Duodenal mucosa (tissue), 2 donors: ENCODE results near the gene NPHP1.
"Not testable (repeated sequence)": the region's sequence is repeated elsewhere in the genome, so short reads cannot be mapped to it uniquely, and the experiment has no call there.

Experiments used
- H3K27ac ChIP-seq: one replicate; pipeline ENCODE4 v1.7.0; 2013; ENCODE audit warnings: low read depth, low read length
- H3K27me3 ChIP-seq, 2 donors: one replicate each; pipeline ENCODE4 v1.7.0; 2013; ENCODE audit warnings: low read length in 2 of 2, control low read depth in 1 of 2; ENCODE audit not compliant: insufficient read depth in 2 of 2, control insufficient read depth in 1 of 2
- H3K36me3 ChIP-seq, 2 donors: one replicate each; pipeline ENCODE4 v1.7.0; 2013; ENCODE audit warnings: low read length in 2 of 2, control low read depth in 1 of 2; ENCODE audit not compliant: insufficient read depth in 2 of 2, control insufficient read depth in 1 of 2
- H3K4me1 ChIP-seq, 2 donors: one replicate each; pipeline ENCODE4 v1.7.0; 2013; ENCODE audit warnings: low read length in 2 of 2, control low read depth in 1 of 2; ENCODE audit not compliant: insufficient read depth in 2 of 2, control insufficient read depth in 1 of 2
- H3K4me3 ChIP-seq, 2 donors: one replicate each; pipeline ENCODE4 v1.7.0; 2013; ENCODE audit warnings: low read length in 2 of 2, low read depth in 1 of 2
- H3K9ac ChIP-seq, 2 donors: one replicate each; pipeline ENCODE4 v1.7.0; 2013; ENCODE audit warnings: low read length in 2 of 2, low read depth in 1 of 2
- H3K9me3 ChIP-seq, 2 donors: one replicate each; pipeline ENCODE4 v1.7.0; 2013; ENCODE audit warnings: low read length in 2 of 2, control low read depth in 1 of 2; ENCODE audit not compliant: control insufficient read depth in 1 of 2

Gene NPHP1

GRCh38 chr2:110099471-110100225, 105.2 kb downstream of the NPHP1 start:
- Histone ChIP-seq H3K36me3 (peaks cover 4 to 14% of the 10 kb centered on the region in 2 donors), H3K9ac (no peak overlapping the region), H3K9me3 (no peaks in the 10 kb centered on the region), H3K27me3 (no peaks in the 10 kb centered on the region), H3K4me3 (no peak overlapping the region), H3K4me1 (peaks cover 36 to 42% of the 10 kb centered on the region in 2 donors), H3K27ac (no peak overlapping the region)

GRCh38 chr2:110099038-110099425, 105.8 kb downstream of the NPHP1 start:
- Histone ChIP-seq H3K9me3 (no peaks in the 10 kb centered on the region), H3K27ac (no peak overlapping the region), H3K4me3 (no peak overlapping the region), H3K36me3 (peaks cover 4 to 11% of the 10 kb centered on the region in 2 donors), H3K4me1 (peaks cover 30 to 36% of the 10 kb centered on the region in 2 donors), H3K9ac (no peak overlapping the region), H3K27me3 (no peaks in the 10 kb centered on the region)

GRCh38 chr2:110097506-110098220, 107.2 kb downstream of the NPHP1 start:
- Histone ChIP-seq H3K27me3 (no peaks in the 10 kb centered on the region), H3K27ac (no peak overlapping the region), H3K4me1 (peaks cover 19 to 24% of the 10 kb centered on the region in 2 donors), H3K9ac (no peak overlapping the region), H3K4me3 (no peak overlapping the region), H3K9me3 (no peaks in the 10 kb centered on the region), H3K36me3 (peaks cover 4 to 11% of the 10 kb centered on the region in 2 donors)

- H3K36me3 ChIP-seq: peaks cover 4 to 11% of the 10 kb centered on the region in 2 donors
- H3K27me3 ChIP-seq: no peaks in the 10 kb centered on the region
- H3K9me3 ChIP-seq: no peaks in the 10 kb centered on the region
- no peak overlapping the region for H3K9ac ChIP-seq
- H3K4me3 ChIP-seq: no peak overlapping the region
- H3K27ac ChIP-seq: no peak overlapping the region
- H3K4me1 ChIP-seq: peaks cover 4 to 10% of the 10 kb centered on the region in 2 donors
Measured at GRCh38 chr2:110095994-110096633, 108.7 kb downstream of the NPHP1 start.

GRCh38 chr2:110094884-110095534, 109.8 kb downstream of the NPHP1 start:
- H3K27me3 ChIP-seq: not testable (repeated sequence)

GRCh38 chr2:110093924-110094323, 110.9 kb downstream of the NPHP1 start:
- not testable (repeated sequence) for H3K27me3 ChIP-seq, H3K4me1 ChIP-seq, H3K9me3 ChIP-seq, H3K9ac ChIP-seq, H3K4me3 ChIP-seq, H3K27ac ChIP-seq, H3K36me3 ChIP-seq

More at GRCh38 chr2:110094884-110095534, 109.8 kb downstream of the NPHP1 start:
- H3K9ac ChIP-seq, H3K27ac ChIP-seq, H3K9me3 ChIP-seq, H3K4me3 ChIP-seq, H3K4me1 ChIP-seq: not testable (repeated sequence)
- H3K36me3 ChIP-seq: peaks cover 4 to 11% of the 10 kb centered on the region in 2 donors

- H3K27ac ChIP-seq, H3K9me3 ChIP-seq, H3K9ac ChIP-seq, H3K27me3 ChIP-seq, H3K4me1 ChIP-seq, H3K4me3 ChIP-seq, H3K36me3 ChIP-seq: not testable (repeated sequence)
Measured at GRCh38 chr2:110090164-110090563, 114.6 kb downstream of the NPHP1 start.

GRCh38 chr2:110083757-110084156, 121.1 kb downstream of the NPHP1 start:
- H3K36me3 ChIP-seq, H3K9me3 ChIP-seq, H3K27me3 ChIP-seq, H3K9ac ChIP-seq, H3K4me3 ChIP-seq, H3K27ac ChIP-seq, H3K4me1 ChIP-seq: not testable (repeated sequence)

- H3K27ac ChIP-seq, H3K36me3 ChIP-seq, H3K9ac ChIP-seq, H3K4me1 ChIP-seq, H3K4me3 ChIP-seq, H3K9me3 ChIP-seq, H3K27me3 ChIP-seq: not testable (repeated sequence)
Measured at GRCh38 chr2:110083162-110083561, 121.7 kb downstream of the NPHP1 start.

- not testable (repeated sequence) for H3K4me3 ChIP-seq, H3K36me3 ChIP-seq, H3K27me3 ChIP-seq, H3K9me3 ChIP-seq, H3K4me1 ChIP-seq, H3K9ac ChIP-seq, H3K27ac ChIP-seq
Measured at GRCh38 chr2:110078104-110078503, 126.7 kb downstream of the NPHP1 start.
